ENCODE results near the gene HGD. TPM values are rescaled to one million over a fixed set of nuclear protein-coding genes. Genes with fewer than 3 reads are reported as not detected.

Gene HGD
- total and polyA plus RNA-seq, 2 of the 13 experiments (the other 11 are each of a cell fraction or from before 2014, with no cell fraction given): 265 to 398 TPM

- TF ChIP-seq SMARCE1 (IDR thresholded peaks at IDR 0.05; ENCODE audit: borderline replicate concordance) (no peak), MYC (CRISPR knock-in tag; IDR thresholded peaks at IDR 0.05; ENCODE audit: borderline replicate concordance) (no peak), MEIS1 (CRISPR knock-in tag; IDR thresholded peaks at IDR 0.05; ENCODE audit: borderline replicate concordance) (no peak), SOX6 (IDR thresholded peaks at IDR 0.05) (no peak), SOX6 (CRISPR knock-in tag; IDR thresholded peaks at IDR 0.05) (peak; percentile 95), EEA1 (CRISPR knock-in tag; IDR thresholded peaks at IDR 0.05; ENCODE audit: borderline replicate concordance) (no peak), ZFP36L1 (CRISPR knock-in tag; IDR thresholded peaks at IDR 0.05) (no peak), TEAD3 (CRISPR knock-in tag; optimal IDR thresholded peaks at IDR 0.05; ENCODE audit: borderline replicate concordance) (peak; percentile 74), ZNF580 (CRISPR knock-in tag; IDR thresholded peaks at IDR 0.05; ENCODE audit: borderline replicate concordance, low read depth) (peak; percentile 50; the same call in 1 of the 2 replicates), ZNF609 (CRISPR knock-in tag; IDR thresholded peaks at IDR 0.05; ENCODE audit: borderline replicate concordance) (no peak), AKAP8 (CRISPR knock-in tag; IDR thresholded peaks at IDR 0.05) (no peak), ZNF614 (CRISPR knock-in tag; IDR thresholded peaks at IDR 0.05; ENCODE audit: borderline replicate concordance) (peak; percentile 82; the same call in 1 of the 2 replicates), ZNF780A (CRISPR knock-in tag; IDR thresholded peaks at IDR 0.05) (no peak), SIN3A (IDR thresholded peaks at IDR 0.05; ENCODE audit: borderline replicate concordance, low read depth, low read length) (peak; percentile 86; the same call in 1 of the 2 replicates), ERF (CRISPR knock-in tag; IDR thresholded peaks at IDR 0.05) (peak; percentile 61), YY1 (IDR thresholded peaks at IDR 0.05; ENCODE audit: insufficient read depth, insufficient replicate concordance, low read depth, low read length) (no peak), ATAD3A (CRISPR knock-in tag; IDR thresholded peaks at IDR 0.05) (no peak), MATR3 (CRISPR knock-in tag; IDR thresholded peaks at IDR 0.05) (no peak), GLI4 (CRISPR knock-in tag; IDR thresholded peaks at IDR 0.05; ENCODE audit: borderline replicate concordance) (no peak), ZNF556 (CRISPR knock-in tag; IDR thresholded peaks at IDR 0.05; ENCODE audit: borderline replicate concordance) (no peak), SNAPC5 (CRISPR knock-in tag; IDR thresholded peaks at IDR 0.05; ENCODE audit: borderline replicate concordance) (no peak), ARID5B (CRISPR knock-in tag; IDR thresholded peaks at IDR 0.05) (peak; percentile 81; the same call in 1 of the 2 replicates)
Observed at GRCh38 chr3:120678331-120678947, 3.6 kb downstream of the HGD start (continued).

Data from HepG2 (cell line).